ENCODE results near the gene PTPN7.
"Not testable (repeated sequence)": the region's sequence is repeated elsewhere in the genome, so short reads cannot be mapped to it uniquely, and the experiment has no call there.

The PTPN7 gene

GRCh38 chr1:202167708-202168415, 7.5 kb upstream of the PTPN7 start:
- DNase-seq (ENCODE audit: extremely low read depth in 1 of 2, low read depth in 1 of 2), result no peak

- not testable (repeated sequence) for DNase-seq (ENCODE audit: extremely low read depth in 1 of 2, low read depth in 1 of 2)
Observed at GRCh38 chr1:202167054-202167453, 6.7 kb upstream of the PTPN7 start.

- DNase-seq (ENCODE audit: extremely low read depth in 1 of 2, low read depth in 1 of 2), result no peak
Observed at GRCh38 chr1:202165942-202166843, 5.8 kb upstream of the PTPN7 start.

GRCh38 chr1:202165267-202165941, 5.0 kb upstream of the PTPN7 start:
- DNase-seq (ENCODE audit: extremely low read depth in 1 of 2, low read depth in 1 of 2), result peak in 1 of 2 donors; percentile 76

GRCh38 chr1:202164271-202165037, 4.1 kb upstream of the PTPN7 start:
- no peak for DNase-seq (ENCODE audit: extremely low read depth in 1 of 2, low read depth in 1 of 2)

- DNase-seq (ENCODE audit: extremely low read depth in 1 of 2, low read depth in 1 of 2), result no peak
Observed at GRCh38 chr1:202163281-202164270, 3.2 kb upstream of the PTPN7 start.

- no peak for DNase-seq (ENCODE audit: extremely low read depth in 1 of 2, low read depth in 1 of 2)
Observed at GRCh38 chr1:202162418-202163280, 2.2 kb upstream of the PTPN7 start.

GRCh38 chr1:202162047-202162417, 1.6 kb upstream of the PTPN7 start:
- no peak for DNase-seq (ENCODE audit: extremely low read depth in 1 of 2, low read depth in 1 of 2)

GRCh38 chr1:202161151-202162046, 997 bp upstream of the PTPN7 start:
- DNase-seq (ENCODE audit: extremely low read depth in 1 of 2, low read depth in 1 of 2), result no peak

GRCh38 chr1:202159534-202160371, 649 bp downstream of the PTPN7 start:
- peak in 1 of 2 donors; percentile 81 for DNase-seq (ENCODE audit: extremely low read depth in 1 of 2, low read depth in 1 of 2)

GRCh38 chr1:202158810-202159533, 1.4 kb downstream of the PTPN7 start:
- DNase-seq (ENCODE audit: extremely low read depth in 1 of 2, low read depth in 1 of 2), result no peak

GRCh38 chr1:202157945-202158344, 2.5 kb downstream of the PTPN7 start:
- DNase-seq (ENCODE audit: extremely low read depth in 1 of 2, low read depth in 1 of 2), result no peak

GRCh38 chr1:202156590-202156989, 3.8 kb downstream of the PTPN7 start:
- DNase-seq (ENCODE audit: extremely low read depth in 1 of 2, low read depth in 1 of 2), result no peak

GRCh38 chr1:202155478-202156021, 4.9 kb downstream of the PTPN7 start:
- no peak for DNase-seq (ENCODE audit: extremely low read depth in 1 of 2, low read depth in 1 of 2)

GRCh38 chr1:202154766-202155477, 5.5 kb downstream of the PTPN7 start:
- DNase-seq (ENCODE audit: extremely low read depth in 1 of 2, low read depth in 1 of 2), result no peak

All from stimulated activated CD8-positive, alpha-beta memory T cell treated with anti-CD3 and anti-CD28 coated beads, Interleukin-7, amount 100 ng/mL, for 48 hours (primary cell).